Suppressor macrophage treated with lipopolysaccharide for 4 hours (primary cell): ENCODE results near the gene WDR93.

Source experiments
- DNase-seq: peaks from one replicate; pipeline ENCODE4 v3.0.0-alpha.2; 2020

Gene WDR93

DNA sequence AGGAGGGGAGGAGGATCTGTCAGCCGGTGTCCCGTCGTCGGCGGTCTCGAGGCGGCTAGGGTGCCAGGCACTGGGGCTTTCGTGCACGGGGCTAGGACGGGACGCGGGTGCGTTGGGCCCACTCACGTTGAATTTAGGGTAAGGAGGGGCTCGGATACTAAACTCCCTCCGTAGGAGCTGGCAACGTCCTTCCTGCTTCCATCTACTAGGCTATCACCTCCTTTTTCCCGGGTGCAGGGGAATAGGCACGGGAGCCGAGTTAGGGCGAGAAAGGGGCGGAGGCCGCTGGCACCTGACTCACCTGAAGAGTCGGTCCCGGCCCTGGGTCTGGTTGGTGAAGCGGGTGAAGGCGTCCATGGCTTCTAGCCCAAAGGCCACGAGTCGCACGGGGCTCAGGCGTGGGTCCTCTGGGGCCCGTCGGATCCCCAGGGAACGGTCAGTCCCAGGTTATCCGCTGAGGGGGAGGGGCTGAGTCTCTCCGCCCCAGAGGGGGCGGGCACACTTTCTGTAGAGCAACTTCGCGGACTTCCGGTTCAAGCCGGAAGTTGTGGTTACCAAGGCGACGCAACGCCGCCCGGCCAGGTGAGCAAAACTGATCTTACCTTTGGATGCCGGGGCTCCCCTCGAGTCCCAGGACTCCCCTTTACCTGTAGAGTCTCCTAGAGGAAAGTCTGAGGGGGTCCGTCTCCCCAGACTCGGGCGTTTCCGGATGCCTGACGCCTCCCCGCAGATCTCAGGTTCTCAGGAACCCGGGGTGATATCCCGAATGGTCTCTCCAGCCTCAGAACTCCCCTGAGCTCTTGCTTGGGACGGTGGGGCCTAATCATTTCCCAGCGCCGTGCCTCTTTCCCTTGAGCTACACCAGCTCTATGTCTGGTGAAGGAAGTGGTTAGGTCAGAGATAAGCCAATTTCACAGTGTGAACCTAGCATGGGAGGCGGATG, at the start of gene WDR93, which contains the start of gene PEX11A:
Gene WDR93 (plus strand): TSS at position 536 of the 943 bp plus-strand sequence. CDS start 10,936 bp downstream, outside the sequence.
Gene PEX11A (minus strand): TSS at position 479 of the 943 bp plus-strand sequence. CDS start 122 bp downstream, at position 357.
- DNase-seq, result peak; percentile 83

DNA sequence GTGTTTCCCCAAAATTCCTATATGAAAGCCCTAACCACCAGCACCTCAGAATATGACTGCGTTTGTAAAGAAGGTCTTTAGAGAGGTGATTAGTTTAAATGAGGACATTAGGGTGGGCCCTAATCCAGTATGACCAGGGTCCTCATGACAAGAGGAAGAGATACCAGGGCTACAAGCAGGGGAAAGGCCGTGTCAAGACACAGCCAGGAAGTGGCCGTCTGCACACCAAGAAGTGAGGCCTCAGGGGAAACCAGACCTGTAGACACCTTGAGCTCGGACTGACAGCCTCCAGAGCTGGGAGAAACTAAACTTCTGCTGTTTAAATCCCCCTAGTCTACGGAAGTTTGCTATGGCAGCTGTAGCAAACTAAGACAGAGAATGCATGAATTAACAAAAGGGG, 49.6 kb upstream of the WDR93 start:
- no peak for DNase-seq

DNA sequence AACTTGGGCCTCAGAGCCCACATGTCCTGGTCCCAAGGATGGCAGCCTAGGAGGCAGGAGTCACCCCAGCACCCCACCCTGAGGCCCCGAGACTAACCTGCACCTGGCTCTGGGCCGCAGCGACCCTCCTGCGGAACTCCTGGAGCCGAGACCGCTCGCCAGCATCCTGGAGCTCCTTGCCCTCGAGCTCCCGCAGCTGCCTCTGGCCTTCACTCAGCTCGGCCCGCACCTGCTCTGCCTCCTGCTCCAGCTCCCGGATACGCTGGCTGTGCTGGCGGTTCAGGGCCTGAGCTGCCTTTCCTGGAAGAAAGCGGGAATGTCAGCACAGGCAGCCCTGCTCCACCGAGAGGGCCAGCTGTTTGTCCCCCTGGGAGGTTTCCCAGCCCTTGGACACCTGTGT, 48.5 kb upstream of the WDR93 start:
- DNase-seq, result no peak

DNA sequence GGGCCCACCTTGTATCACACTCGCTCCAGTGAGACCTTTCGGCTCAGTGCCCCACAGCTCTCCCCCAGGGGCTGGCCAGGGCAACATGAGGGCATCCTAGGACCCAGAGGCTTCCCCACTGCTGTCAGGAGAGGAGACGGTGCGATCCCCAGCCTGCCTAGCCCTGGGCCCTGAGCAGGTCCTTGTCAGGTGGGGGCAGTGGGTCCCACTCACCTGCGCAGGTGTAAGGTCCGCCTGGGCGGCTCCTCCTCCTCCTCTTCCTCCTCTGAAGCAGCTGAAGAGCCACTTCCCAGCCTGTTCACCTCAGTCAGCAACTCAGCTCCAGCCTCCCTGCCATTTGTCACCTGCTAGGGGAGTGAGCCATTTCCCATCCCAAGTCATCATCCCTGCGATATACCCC, 44.9 kb upstream of the WDR93 start:
- no peak for DNase-seq

DNA sequence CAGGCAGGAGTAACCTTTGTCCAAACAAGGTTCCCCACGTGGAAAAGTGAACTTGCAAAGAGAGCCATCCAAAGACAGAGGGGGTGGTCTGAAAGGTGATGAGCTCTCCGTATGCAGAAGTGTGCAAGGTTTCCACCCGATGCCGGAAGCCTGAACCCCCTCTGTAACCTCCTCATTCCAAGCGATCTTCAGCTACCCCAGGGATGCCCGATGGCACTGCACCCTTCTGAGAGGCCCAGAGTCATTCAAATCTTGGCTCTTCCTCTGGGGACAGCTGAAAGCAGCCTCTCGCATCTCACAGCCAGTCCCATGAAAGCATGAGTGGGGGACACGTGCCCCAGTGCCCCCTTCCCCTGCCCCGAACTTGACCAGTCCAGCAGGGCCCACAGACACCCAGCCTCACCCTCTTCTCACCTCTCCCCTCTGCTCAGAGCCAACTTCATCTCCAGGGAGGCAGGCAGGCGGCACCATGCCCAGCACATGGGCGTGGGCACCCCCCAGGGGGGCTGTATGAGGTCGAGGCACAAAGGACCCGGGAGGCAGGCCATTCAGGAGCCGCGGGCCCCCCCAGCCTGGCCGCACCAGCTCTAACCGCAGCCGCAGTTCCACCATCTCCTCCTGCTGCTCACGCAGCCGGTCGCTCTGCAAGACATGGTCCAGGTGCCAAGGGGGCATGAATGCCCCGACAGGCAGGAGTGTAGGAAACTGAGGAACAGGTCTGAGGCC, 44.0 kb upstream of the WDR93 start:
- no peak for DNase-seq

- peak; percentile 71 for DNase-seq
Observed at GRCh38 chr15:89647191-89647851, 43.3 kb upstream of the WDR93 start.

GRCh38 chr15:89648106-89649012, 42.3 kb upstream of the WDR93 start:
- no peak for DNase-seq

- DNase-seq, result no peak
Observed at GRCh38 chr15:89649013-89649625, 41.5 kb upstream of the WDR93 start.

DNA sequence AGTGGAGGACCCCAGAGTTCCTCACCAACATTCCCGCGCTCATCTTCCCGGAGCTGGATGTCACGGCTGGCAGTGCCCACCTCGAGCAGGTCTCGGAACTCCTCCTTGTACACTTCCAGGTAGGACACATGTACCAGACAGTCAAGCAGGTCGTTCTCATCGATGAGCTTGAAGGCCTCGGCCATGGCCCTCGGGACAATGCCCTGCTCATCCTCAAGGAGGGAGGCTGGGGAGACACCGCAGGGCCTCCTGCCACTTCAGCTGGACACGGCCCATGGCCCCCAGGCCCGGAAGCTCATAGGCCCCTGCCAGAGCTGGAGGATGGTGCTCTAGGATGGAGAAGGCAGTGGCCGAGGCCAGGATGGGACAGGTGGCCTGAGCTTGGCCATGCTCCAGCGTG, 40.9 kb upstream of the WDR93 start:
- DNase-seq, result no peak

- no peak for DNase-seq
Observed at GRCh38 chr15:89652131-89652530, 38.5 kb upstream of the WDR93 start.

GRCh38 chr15:89652666-89653065, 37.9 kb upstream of the WDR93 start:
- no peak for DNase-seq

GRCh38 chr15:89653578-89653977, 37.0 kb upstream of the WDR93 start:
- no peak for DNase-seq

- no peak for DNase-seq
Observed at GRCh38 chr15:89654301-89654761, 36.3 kb upstream of the WDR93 start.

GRCh38 chr15:89654847-89655805, 35.5 kb upstream of the WDR93 start, which contains the start of gene KIF7:
TSS of gene KIF7 (minus strand) at chr15:89655467. CDS start at chr15:89652930, 2,537 bp downstream.
- peak; percentile 11 for DNase-seq

GRCh38 chr15:89656116-89656815, 34.3 kb upstream of the WDR93 start:
- DNase-seq, result no peak

DNA sequence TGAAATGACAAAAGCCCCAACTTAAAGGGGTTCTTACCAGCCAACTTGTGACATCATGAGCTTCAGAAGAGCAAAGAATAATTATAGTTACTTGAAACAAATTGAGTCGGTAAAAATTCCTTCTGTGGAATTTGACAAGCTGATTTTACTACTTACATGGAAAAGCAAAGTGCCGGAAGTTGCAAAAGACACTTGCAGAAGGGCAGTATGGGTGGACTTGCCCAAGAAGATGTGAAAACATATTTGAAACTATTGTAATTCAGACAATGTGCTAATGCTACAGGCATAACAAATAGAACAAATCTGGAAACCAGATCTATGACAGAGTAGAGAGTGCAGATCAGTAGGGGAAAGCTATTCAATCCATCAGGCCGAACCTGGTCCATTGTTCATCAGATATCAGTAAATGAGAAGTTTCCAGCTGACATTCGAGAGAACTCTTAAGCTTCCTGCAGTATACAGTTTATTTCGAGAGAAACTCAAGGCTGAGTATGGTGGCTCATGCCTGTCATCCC, 32.9 kb upstream of the WDR93 start:
- no peak for DNase-seq

DNA sequence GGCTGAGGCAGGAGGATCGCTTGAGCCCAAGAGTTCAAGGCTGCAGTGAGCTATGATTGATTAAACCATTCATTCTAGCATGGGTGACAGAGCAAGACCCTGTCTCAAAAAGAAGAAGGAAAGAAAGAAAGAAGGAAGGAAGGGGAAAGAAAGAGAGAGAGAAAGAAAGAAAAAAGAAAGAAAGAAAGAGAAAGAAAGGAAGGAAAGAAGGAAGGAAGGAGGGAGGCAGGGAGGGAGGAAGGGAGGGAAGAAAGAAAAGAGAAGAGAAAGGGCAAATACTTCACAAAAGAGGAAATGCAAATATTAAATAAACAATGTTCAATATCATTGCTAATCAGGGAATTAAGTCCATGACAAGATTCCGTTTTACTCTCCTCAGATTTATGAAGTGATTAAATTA, 31.3 kb upstream of the WDR93 start:
- no peak for DNase-seq

GRCh38 chr15:89660556-89660955, 30.1 kb upstream of the WDR93 start:
- DNase-seq, result no peak

DNA sequence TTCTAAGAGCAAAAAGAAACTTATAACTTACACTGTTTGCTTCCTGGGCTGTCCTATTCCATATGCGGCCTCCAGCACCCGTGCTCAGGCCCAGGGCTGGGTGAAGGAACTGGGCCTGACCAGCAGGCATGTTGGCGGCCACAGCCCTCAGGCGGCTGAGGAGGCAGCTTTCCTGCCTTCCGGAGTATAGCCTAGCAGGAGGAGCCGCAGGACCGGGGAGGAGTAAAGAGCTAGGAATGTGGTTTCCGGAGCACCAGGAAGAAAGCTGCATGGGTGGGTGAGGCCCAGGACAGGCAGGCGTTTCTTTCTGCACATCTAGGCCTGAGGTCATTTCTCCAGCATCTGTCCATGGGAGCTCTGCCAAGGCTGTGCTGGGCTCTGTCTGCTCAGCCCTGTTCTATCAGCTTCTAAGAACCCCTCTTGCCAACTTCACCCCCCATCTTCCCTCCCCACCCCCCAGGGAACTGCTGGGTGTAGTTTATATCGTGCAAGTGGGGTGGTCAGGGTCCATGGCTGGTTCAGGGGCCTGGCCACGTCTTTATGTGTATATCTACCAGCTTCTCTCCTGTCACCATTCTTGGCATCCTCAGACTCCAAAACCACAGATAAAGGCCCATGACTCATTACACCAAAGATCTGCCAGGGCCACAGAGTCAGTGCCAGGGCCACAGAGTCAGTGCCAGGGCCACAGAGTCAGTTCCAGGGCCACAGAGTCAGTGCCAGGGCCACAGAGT, 27.6 kb upstream of the WDR93 start:
- no peak for DNase-seq
